Neural progenitor cell (in vitro differentiated cells): Measurements from ENCODE around the gene FCER2. TPM values are rescaled to one million over a fixed set of nuclear protein-coding genes. Genes with fewer than 3 reads are reported as not detected.

Experiments used
- DNase-seq: peaks from one replicate; pipeline ENCODE4 v3.0.0-alpha.2; 2016; ENCODE audit warnings: low spot score
- H2AFZ ChIP-seq: fragments of 200-600 bp; sonication (generic); replicated peaks from 2 replicates; pipeline ENCODE4 v1.6.1; 2016; ENCODE audit warnings: antibody characterized with exemption
- H3F3A ChIP-seq: fragments of 200-600 bp; sonication (generic); 2 replicates; pipeline ENCODE4 v1.6.1; 2016; ENCODE audit warnings: antibody characterized with exemption, low read depth
- H3K27ac ChIP-seq: fragments of 200-600 bp; sonication (generic); 2 replicates; pipeline ENCODE4 v1.5.1; 2016; ENCODE audit warnings: mild to moderate bottlenecking
- H3K27me3 ChIP-seq: fragments of 200-600 bp; sonication (generic); 2 replicates; pipeline ENCODE4 v1.6.1; 2016; ENCODE audit warnings: mild to moderate bottlenecking, moderate library complexity
- H3K36me3 ChIP-seq: fragments of 200-600 bp; sonication (generic); 2 replicates; pipeline ENCODE4 v1.5.1; 2016
- H3K4me1 ChIP-seq: fragments of 200-600 bp; sonication (generic); 2 replicates; pipeline ENCODE4 v1.6.1; 2016; ENCODE audit warnings: mixed run types
- H3K4me2 ChIP-seq: fragments of 200-600 bp; sonication (generic); 2 replicates; pipeline ENCODE4 v1.6.1; 2016
- H3K4me3 ChIP-seq: fragments of 200-600 bp; sonication (generic); 2 replicates; pipeline ENCODE4 v1.5.1; 2016
- H3K79me2 ChIP-seq: fragments of 200-600 bp; sonication (generic); 2 replicates; pipeline ENCODE4 v1.6.1; 2016; ENCODE audit warnings: low read depth
- H3K9ac ChIP-seq: fragments of 200-600 bp; sonication (generic); 2 replicates; pipeline ENCODE4 v1.6.1; 2016
- H3K9me3 ChIP-seq: fragments of 200-600 bp; sonication (generic); 2 replicates; pipeline ENCODE4 v1.5.1; 2016; ENCODE audit warnings: low read depth
- H4K20me1 ChIP-seq: fragments of 200-600 bp; sonication (generic); 2 replicates; pipeline ENCODE4 v1.6.1; 2016; ENCODE audit warnings: low read depth
- H3K27ac Mint-ChIP-seq: 3 replicates; pipeline ENCODE4 v1.8.0; 2021; ENCODE audit warnings: mixed read lengths
- H3K27me3 Mint-ChIP-seq: 2 replicates; pipeline ENCODE4 v1.8.0; 2022; ENCODE audit warnings: low read depth, mild to moderate bottlenecking, inconsistent platforms, moderate library complexity, mixed read lengths; ENCODE audit not compliant: insufficient read depth
- H3K36me3 Mint-ChIP-seq: 3 replicates; pipeline ENCODE4 v1.8.0; 2021; ENCODE audit warnings: mixed read lengths
- H3K4me1 Mint-ChIP-seq: 3 replicates; pipeline ENCODE4 v1.8.0; 2021; ENCODE audit warnings: mixed read lengths
- H3K4me3 Mint-ChIP-seq: 3 replicates; pipeline ENCODE4 v1.8.0; 2021; ENCODE audit warnings: mild to moderate bottlenecking, moderate library complexity, mixed read lengths
- H3K9me3 Mint-ChIP-seq: 3 replicates; pipeline ENCODE4 v1.8.0; 2020; ENCODE audit warnings: mixed read lengths
- CTCF ChIP-seq: fragments of 200-600 bp; sonication (generic); IDR thresholded peaks from 2 replicates; pipeline ENCODE4 v1.5.1; 2017; ENCODE audit warnings: antibody characterized with exemption, mild to moderate bottlenecking
- EZH2 ChIP-seq: fragments of 200-600 bp; sonication (generic); IDR thresholded peaks from 2 replicates; pipeline ENCODE4 v1.6.1; 2017; ENCODE audit warnings: antibody characterized with exemption, mild to moderate bottlenecking, moderate library complexity
- EZH2phosphoT487 ChIP-seq: fragments of 200-600 bp; sonication (generic); IDR thresholded peaks from 2 replicates; pipeline ENCODE4 v1.6.1; 2017; ENCODE audit warnings: antibody characterized with exemption
- total RNA-seq: library from RNA; depleted of rRNA; stranded (reverse); fragments of >200 nt; gene quantifications from 2 replicates; pipeline ENCODE4 v1.2.3, GENCODE V29; 2015; ENCODE audit warnings: low replicate concordance

The FCER2 gene
- total RNA-seq, 1 donor from 2014 or later, result not detected

DNA sequence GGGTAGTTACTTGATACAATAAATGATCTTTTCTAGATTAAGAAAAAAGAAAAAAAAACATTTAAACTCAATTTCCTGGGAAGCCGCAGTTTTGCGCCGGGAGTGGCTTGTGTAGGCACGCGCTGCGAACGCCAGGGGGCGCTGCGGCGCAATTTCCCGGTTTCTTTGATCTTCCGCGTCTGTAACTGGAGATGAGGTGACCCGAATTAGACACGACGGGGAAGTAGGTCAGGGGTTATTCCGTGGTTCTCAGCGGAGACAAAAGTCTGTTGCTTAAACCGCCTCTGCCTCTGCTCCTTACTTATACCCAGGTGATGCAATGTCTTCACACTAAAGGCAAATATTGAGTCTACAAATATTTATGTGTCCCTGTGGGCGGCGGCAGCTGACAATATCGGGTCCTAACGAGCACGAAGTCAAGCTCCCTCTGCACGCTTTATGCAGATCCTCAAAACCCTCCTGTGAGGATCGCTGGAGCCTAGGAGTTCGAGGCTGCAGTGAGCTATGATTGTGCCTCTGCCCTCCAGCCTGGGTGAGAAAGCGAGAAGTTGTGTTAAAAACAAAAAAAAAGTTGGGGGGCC, 49.8 kb downstream of the FCER2 start:
- H3K4me2 ChIP-seq, result peak overlapping the region; percentile 75
- H3K27ac ChIP-seq, result no peak overlapping the region
- H3K9ac ChIP-seq, result no peak overlapping the region

DNA sequence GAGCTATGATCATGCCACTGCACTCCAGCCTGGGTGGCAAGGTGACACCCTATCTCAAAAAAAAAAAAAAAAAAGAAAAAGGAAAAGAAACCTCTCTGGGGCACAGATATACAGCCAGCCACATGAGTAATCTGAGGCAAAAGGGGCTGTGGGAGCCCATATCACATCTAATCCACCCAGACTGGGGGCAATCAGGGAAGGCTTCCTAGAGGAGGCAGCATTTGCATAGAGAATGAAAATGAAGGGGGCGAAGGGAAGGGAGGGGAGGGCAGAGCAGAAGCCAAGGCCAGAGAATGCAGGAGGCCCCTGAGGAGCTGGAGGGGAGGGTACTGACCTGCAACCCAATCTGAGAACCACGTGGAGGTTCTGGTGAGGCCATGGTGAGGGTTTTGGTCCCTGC, 51.8 kb downstream of the FCER2 start:
- Mint-ChIP-seq H3K4me3 (no peak overlapping the region), H3K27ac (no peak overlapping the region), H3K9me3 (no peaks in the 10 kb centered on the region), H3K27me3 (peaks cover 11% of the 10 kb centered on the region), H3K36me3 (no peaks in the 10 kb centered on the region), H3K4me1 (peaks cover 10% of the 10 kb centered on the region)
- H3K27ac ChIP-seq, result no peak overlapping the region
- no peaks in the 10 kb centered on the region for H4K20me1 ChIP-seq
- no peak overlapping the region for H3K9ac ChIP-seq
- no peak for DNase-seq
- H2AFZ ChIP-seq, result no peak overlapping the region
- H3K27me3 ChIP-seq, result peaks cover 51% of the 10 kb centered on the region
- TF ChIP-seq CTCF (no peak), EZH2phosphoT487 (no peak), EZH2 (no peak)
- no peaks in the 10 kb centered on the region for H3K9me3 ChIP-seq
- peaks cover 4% of the 10 kb centered on the region for H3K4me1 ChIP-seq
- no peak overlapping the region for H3K4me3 ChIP-seq
- H3K4me2 ChIP-seq, result no peak overlapping the region
- H3K79me2 ChIP-seq, result no peaks in the 10 kb centered on the region
- no peaks in the 10 kb centered on the region for H3K36me3 ChIP-seq
- peaks cover 4% of the 10 kb centered on the region for H3F3A ChIP-seq

More for the DNA sequence above, 49.8 kb downstream of the FCER2 start:
- Mint-ChIP-seq H3K4me1 (peaks cover 11% of the 10 kb centered on the region), H3K36me3 (no peaks in the 10 kb centered on the region), H3K4me3 (peak overlapping the region; percentile 61), H3K27ac (peak overlapping the region; percentile 70), H3K27me3 (peaks cover 16% of the 10 kb centered on the region), H3K9me3 (no peaks in the 10 kb centered on the region)
- H3K79me2 ChIP-seq, result no peaks in the 10 kb centered on the region
- TF ChIP-seq CTCF, result peak; percentile 96
- TF ChIP-seq EZH2phosphoT487, result no peak
- no peak for TF ChIP-seq EZH2
- DNase-seq, result peak; percentile 92
- peaks cover 4% of the 10 kb centered on the region for H3F3A ChIP-seq
- H3K27me3 ChIP-seq, result peaks cover 62% of the 10 kb centered on the region
- no peaks in the 10 kb centered on the region for H4K20me1 ChIP-seq
- H3K4me3 ChIP-seq, result peak overlapping the region; percentile 32
- no peaks in the 10 kb centered on the region for H3K36me3 ChIP-seq
- no peaks in the 10 kb centered on the region for H3K9me3 ChIP-seq
- peaks cover 4% of the 10 kb centered on the region for H3K4me1 ChIP-seq
- peak overlapping the region; percentile 86 for H2AFZ ChIP-seq

DNA sequence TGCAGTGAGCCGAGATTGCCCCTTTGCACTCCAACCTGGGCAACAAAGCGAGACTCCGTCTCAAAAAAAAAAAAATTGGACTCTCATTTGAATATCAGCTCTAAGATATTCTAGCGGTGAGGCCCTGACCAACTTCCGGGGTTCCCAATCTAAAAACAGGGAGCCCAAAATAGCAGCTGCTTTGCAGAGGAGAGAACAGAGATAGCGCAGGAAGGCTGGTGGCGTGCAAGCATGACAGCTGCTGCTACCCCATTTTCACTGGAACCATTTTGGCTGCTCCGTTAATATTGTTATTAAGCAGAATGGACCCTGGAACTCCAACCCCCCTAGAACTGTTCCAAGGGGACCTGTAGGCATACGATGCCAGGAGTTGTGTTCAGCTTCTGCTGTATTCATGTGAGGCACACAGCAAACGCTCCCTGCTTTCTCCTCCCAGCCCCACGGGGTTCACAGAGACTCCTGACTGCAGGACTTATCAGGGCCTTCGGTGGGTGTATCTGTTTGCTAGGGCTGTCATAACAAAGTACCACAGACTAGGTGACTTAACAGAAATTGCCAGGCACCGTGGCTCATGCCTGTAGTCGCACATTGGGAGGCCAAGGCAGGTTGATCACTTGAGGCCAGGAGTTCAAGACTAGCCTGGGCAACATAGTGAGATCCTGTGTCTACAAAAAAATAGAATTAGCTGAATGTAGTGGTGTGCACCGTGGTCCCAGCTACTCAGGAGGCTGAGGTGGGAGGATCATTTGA, 53.5 kb downstream of the FCER2 start:
- DNase-seq, result no peak
- no peaks in the 10 kb centered on the region for H3K79me2 ChIP-seq
- H3K36me3 Mint-ChIP-seq, result no peaks in the 10 kb centered on the region
- no peaks in the 10 kb centered on the region for H3K36me3 ChIP-seq
- no peak overlapping the region for H3K9ac ChIP-seq
- H3K4me3 ChIP-seq, result no peak overlapping the region
- TF ChIP-seq EZH2 (no peak), CTCF (no peak), EZH2phosphoT487 (no peak)
- H3K4me3 Mint-ChIP-seq, result no peak overlapping the region
- no peaks in the 10 kb centered on the region for H3K9me3 ChIP-seq
- H2AFZ ChIP-seq, result no peak overlapping the region
- peaks cover 4% of the 10 kb centered on the region for H3K4me1 ChIP-seq
- H3F3A ChIP-seq, result peaks cover 4% of the 10 kb centered on the region
- peaks cover 10% of the 10 kb centered on the region for H3K4me1 Mint-ChIP-seq
- no peak overlapping the region for H3K4me2 ChIP-seq
- H3K9me3 Mint-ChIP-seq, result no peaks in the 10 kb centered on the region
- no peak overlapping the region for H3K27ac Mint-ChIP-seq
- H3K27me3 Mint-ChIP-seq, result peaks cover 11% of the 10 kb centered on the region
- H3K27me3 ChIP-seq, result peaks cover 34% of the 10 kb centered on the region
- no peak overlapping the region for H3K27ac ChIP-seq
- H4K20me1 ChIP-seq, result no peaks in the 10 kb centered on the region
